ENCODE results near the gene GRK5. TPM values are rescaled to one million over a fixed set of nuclear protein-coding genes. Genes with fewer than 3 reads are reported as not detected.

GRK5 gene
- total RNA-seq, 1 donor from 2014 or later, result 52.8 TPM

DNA sequence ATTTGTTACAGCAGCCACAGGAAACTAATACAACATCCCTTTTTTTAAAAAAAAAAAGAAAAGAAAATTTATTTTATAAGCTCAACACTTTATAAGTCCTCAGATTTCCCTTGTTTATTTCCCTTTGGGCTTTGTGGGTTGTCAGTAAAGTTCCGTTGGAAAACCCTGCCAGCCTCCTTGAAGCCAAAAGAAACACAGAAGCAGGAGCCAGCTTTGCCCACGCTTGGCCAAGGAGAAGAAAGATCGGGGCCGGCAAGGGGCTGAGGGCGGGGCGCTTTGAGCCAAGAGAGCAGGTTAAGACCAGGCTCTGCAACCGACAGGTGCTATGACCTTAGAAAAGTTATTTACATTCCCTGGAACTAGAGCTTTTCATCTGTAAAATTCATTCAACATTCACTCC, 262.5 kb downstream of the GRK5 start:
- TF ChIP-seq, protein P1, sequence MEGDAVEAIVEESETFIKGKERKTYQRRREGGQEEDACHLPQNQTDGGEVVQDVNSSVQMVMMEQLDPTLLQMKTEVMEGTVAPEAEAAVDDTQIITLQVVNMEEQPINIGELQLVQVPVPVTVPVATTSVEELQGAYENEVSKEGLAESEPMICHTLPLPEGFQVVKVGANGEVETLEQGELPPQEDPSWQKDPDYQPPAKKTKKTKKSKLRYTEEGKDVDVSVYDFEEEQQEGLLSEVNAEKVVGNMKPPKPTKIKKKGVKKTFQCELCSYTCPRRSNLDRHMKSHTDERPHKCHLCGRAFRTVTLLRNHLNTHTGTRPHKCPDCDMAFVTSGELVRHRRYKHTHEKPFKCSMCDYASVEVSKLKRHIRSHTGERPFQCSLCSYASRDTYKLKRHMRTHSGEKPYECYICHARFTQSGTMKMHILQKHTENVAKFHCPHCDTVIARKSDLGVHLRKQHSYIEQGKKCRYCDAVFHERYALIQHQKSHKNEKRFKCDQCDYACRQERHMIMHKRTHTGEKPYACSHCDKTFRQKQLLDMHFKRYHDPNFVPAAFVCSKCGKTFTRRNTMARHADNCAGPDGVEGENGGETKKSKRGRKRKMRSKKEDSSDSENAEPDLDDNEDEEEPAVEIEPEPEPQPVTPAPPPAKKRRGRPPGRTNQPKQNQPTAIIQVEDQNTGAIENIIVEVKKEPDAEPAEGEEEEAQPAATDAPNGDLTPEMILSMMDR (IDR thresholded peaks at IDR 0.05; ENCODE audit: borderline replicate concordance), result no peak
- Histone ChIP-seq H3K4me1 (no peaks in the 10 kb centered on the region), H3K9me3 (replicated peaks) (no peaks in the 10 kb centered on the region), H3K4me3 (no peak overlapping the region), H3K36me3 (no peaks in the 10 kb centered on the region), H3K27ac (replicated peaks) (no peak overlapping the region), H3K27me3 (ENCODE audit: low read depth) (peaks cover 28% of the 10 kb centered on the region)
- DNase-seq, result no peak
- intact Hi-C loops (cut with micrococcal nuclease), result no loop called here

DNA sequence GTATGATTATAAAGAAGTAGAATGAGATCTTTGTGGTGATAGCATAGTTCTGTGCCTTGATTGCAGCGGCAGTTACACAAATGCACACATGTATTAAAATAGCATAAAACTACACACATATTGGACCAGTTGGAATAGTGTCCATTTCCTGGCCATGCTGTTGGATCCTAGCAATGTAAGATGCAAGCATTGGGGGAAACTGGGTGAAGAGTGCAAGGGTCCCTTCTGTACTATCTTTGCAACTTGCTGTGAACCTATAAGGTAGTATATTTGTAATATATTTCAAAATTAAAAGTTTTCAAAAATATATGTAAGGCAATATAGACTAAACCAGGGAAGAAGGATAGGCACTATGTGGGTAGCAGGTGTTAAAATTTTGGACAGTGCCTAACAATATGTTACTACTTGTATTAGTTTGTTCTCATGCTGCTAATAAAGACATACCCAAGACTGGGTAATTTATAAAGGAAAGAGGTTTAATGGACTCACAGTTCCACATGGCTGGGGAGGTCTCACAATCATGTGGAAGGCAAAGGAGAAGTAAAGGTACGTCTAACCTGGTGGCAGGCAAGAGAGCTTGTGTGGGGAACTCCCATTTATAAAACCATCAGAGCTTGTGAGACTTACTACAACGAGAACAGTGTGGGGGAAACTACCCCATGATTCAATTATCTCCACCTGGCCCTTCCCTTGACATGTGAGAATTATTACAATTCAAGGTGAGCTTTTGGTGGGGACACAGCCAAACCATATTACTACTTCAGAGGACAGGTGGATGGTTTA, 263.7 kb downstream of the GRK5 start:
- H3K27ac ChIP-seq (replicated peaks), result no peak overlapping the region
- no peaks in the 10 kb centered on the region for H3K9me3 ChIP-seq (replicated peaks)
- TF ChIP-seq, protein P1 (IDR thresholded peaks at IDR 0.05; ENCODE audit: borderline replicate concordance), result no peak
- intact Hi-C loops (cut with micrococcal nuclease), result no loop called here
- H3K4me3 ChIP-seq, result no peak overlapping the region
- no peak for DNase-seq
- H3K36me3 ChIP-seq, result no peaks in the 10 kb centered on the region
- peaks cover 32% of the 10 kb centered on the region for H3K27me3 ChIP-seq (ENCODE audit: low read depth)
- no peaks in the 10 kb centered on the region for H3K4me1 ChIP-seq

DNA sequence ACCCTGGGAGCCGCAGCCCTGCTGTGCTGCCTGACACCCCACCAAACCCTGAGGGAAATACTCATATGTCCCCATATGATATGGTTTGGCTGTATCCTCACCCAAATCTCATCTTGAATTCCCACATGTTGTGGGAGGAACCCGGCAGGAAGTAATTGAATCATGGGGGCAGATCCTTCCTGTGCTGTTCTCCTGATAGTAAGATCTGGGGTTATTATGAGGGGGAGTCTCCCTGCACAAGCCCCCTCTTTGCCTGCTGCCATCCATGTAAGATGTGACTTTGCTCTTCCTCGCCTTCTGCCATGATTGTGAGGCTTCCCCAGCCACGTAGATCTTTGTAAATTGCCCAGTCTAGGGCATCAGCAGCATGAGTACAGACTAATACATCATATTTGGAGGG, 266.4 kb downstream of the GRK5 start:
- no peak overlapping the region for H3K27ac ChIP-seq (replicated peaks)
- H3K4me3 ChIP-seq, result no peak overlapping the region
- H3K9me3 ChIP-seq (replicated peaks), result no peaks in the 10 kb centered on the region
- DNase-seq, result no peak
- H3K27me3 ChIP-seq (ENCODE audit: low read depth), result peaks cover 51% of the 10 kb centered on the region
- H3K36me3 ChIP-seq, result no peaks in the 10 kb centered on the region
- no peaks in the 10 kb centered on the region for H3K4me1 ChIP-seq
- intact Hi-C loops (cut with micrococcal nuclease), result no loop called here
- TF ChIP-seq, protein P1 (IDR thresholded peaks at IDR 0.05; ENCODE audit: borderline replicate concordance), result no peak

DNA sequence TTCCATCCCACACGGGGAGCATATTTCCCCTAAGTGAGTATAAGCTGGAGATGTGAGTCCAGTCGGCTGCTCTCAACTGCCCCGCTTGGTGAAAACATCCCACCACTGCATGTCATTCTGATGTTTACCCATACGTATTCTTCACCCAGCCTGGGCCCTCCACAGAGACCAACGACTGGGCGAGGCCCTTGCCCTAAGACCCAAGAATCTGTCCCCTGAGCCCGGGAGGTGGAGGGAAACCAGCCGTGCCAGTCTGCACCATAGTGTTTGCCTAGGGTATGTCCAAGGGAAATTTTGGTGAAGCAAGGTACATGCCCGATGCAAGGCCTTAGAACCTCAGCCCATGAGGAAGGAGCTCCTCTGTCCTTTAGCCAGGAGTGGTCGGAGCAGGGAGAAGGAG, 267.2 kb downstream of the GRK5 start:
- H3K4me1 ChIP-seq, result peaks cover 6% of the 10 kb centered on the region
- TF ChIP-seq, protein P1 (IDR thresholded peaks at IDR 0.05; ENCODE audit: borderline replicate concordance), result no peak
- intact Hi-C loops (cut with micrococcal nuclease), result no loop called here
- no peaks in the 10 kb centered on the region for H3K36me3 ChIP-seq
- H3K27me3 ChIP-seq (ENCODE audit: low read depth), result peaks cover 51% of the 10 kb centered on the region
- no peak for DNase-seq
- no peak overlapping the region for H3K4me3 ChIP-seq
- H3K27ac ChIP-seq (replicated peaks), result no peak overlapping the region
- H3K9me3 ChIP-seq (replicated peaks), result no peaks in the 10 kb centered on the region

DNA sequence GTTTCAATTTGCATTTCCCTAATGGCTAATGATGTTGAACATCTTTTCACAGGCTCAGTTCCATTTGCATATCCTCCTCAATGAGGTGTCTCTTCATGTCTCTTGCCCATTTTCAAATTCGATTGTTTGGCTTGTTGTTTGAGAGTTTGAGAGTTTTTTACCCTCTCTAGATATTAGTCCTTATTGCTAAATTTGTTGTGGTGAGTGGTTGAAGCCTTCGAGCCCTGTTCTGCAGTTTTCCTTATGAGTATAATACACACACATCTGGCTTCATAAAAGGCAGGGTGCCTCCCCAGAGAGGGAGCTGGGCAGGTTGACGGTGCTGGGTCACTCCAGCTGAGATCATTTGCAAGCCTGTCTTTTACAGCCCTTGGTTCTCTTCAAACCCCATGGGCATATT, 270.1 kb downstream of the GRK5 start:
- Histone ChIP-seq H3K4me3 (no peak overlapping the region), H3K27me3 (ENCODE audit: low read depth) (peaks cover 70% of the 10 kb centered on the region), H3K9me3 (replicated peaks) (no peaks in the 10 kb centered on the region), H3K36me3 (no peaks in the 10 kb centered on the region), H3K27ac (replicated peaks) (no peak overlapping the region), H3K4me1 (peaks cover 6% of the 10 kb centered on the region)
- DNase-seq, result no peak
- intact Hi-C loops (cut with micrococcal nuclease), result no loop called here
- TF ChIP-seq, protein P1 (IDR thresholded peaks at IDR 0.05; ENCODE audit: borderline replicate concordance), result no peak

All from left ventricle myocardium inferior (tissue), 1 donor.